Natural killer cell (primary cell): ENCODE data around the gene RHEB. TPM values are rescaled to one million over a fixed set of nuclear protein-coding genes. Genes with fewer than 3 reads are reported as not detected.

Experiments used
- ATAC-seq, 3 donors: fragments of 150-1000 bp in 2 of 3; fragments of 200-7000 bp in 1 of 3; cut with Tn5 transposase; 1 replicate in 1 of 3; 2 replicates in 2 of 3; pipeline ENCODE4 v1.10.0; 2021; ENCODE audit warnings: mild to moderate bottlenecking in 2 of 3, moderate library complexity in 2 of 3
- DNase-seq, 2 donors: peaks; one replicate each; pipeline versions ENCODE4 v3.0.0 to v3.0.0-alpha.2; 2013 to 2021; ENCODE audit warnings: mixed read lengths in 1 of 2
- H3K27ac ChIP-seq: one replicate; pipeline ENCODE4 v1.5.1; 2013; ENCODE audit warnings: mild to moderate bottlenecking, low read length
- H3K27me3 ChIP-seq: one replicate; pipeline ENCODE4 v1.6.1; 2013; ENCODE audit warnings: low read length; ENCODE audit not compliant: control insufficient read depth, insufficient read depth
- H3K36me3 ChIP-seq: one replicate; pipeline ENCODE4 v1.6.1; 2013; ENCODE audit warnings: low read length; ENCODE audit not compliant: control insufficient read depth, insufficient read depth
- H3K4me1 ChIP-seq: one replicate; pipeline ENCODE4 v1.6.1; 2013; ENCODE audit warnings: low read length; ENCODE audit not compliant: control insufficient read depth, insufficient read depth
- H3K4me3 ChIP-seq: one replicate; pipeline ENCODE4 v1.5.1; 2013; ENCODE audit warnings: low read length
- H3K9me3 ChIP-seq: one replicate; pipeline ENCODE4 v1.6.1; 2013; ENCODE audit warnings: low read length; ENCODE audit not compliant: control insufficient read depth, insufficient read depth
- H3K27ac Mint-ChIP-seq, 2 donors: one replicate each; pipeline ENCODE4 v1.8.0; 2022; ENCODE audit warnings: mild to moderate bottlenecking in 2 of 2, mixed read lengths in 2 of 2, moderate library complexity in 1 of 2
- H3K27me3 Mint-ChIP-seq, 2 donors: one replicate each; pipeline ENCODE4 v1.8.0; 2022; ENCODE audit warnings: low read depth in 2 of 2, mixed read lengths in 2 of 2
- H3K36me3 Mint-ChIP-seq: one replicate; pipeline ENCODE4 v1.8.0; 2022; ENCODE audit warnings: mixed read lengths
- H3K4me1 Mint-ChIP-seq, 2 donors: one replicate each; pipeline ENCODE4 v1.8.0; 2022; ENCODE audit warnings: mixed read lengths in 2 of 2
- H3K4me3 Mint-ChIP-seq: one replicate; pipeline ENCODE4 v1.8.0; 2022; ENCODE audit warnings: mild to moderate bottlenecking, moderate library complexity, mixed read lengths
- H3K9me3 Mint-ChIP-seq, 2 donors: one replicate each; pipeline ENCODE4 v1.8.0; 2022; ENCODE audit warnings: mixed read lengths in 2 of 2
- WGBS: methylation state at CpG from one replicate; pipeline ENCODE4 v1.1.7; 2013; ENCODE audit warnings: missing lambda C conversion rate; ENCODE audit not compliant: insufficient coverage; 5-methylcytosine and 5-hydroxymethylcytosine counted together
- intact Hi-C: fragments of 100-400 bp; cut with micrococcal nuclease; formaldehyde crosslinking; loops from one replicate; pipeline ENCODE4 v1.14.2; 2022
- total RNA-seq, 4 donors: library from RNA; stranded (reverse); fragments of 120-200 nt in 1 of 4; gene quantifications; one replicate each; pipeline versions ENCODE4 v1.2.3 to v1.2.4, GENCODE V29; 2013 to 2022
- TF ChIP-seq, protein P1 (sequence below): fragments of 200-600 bp; IDR thresholded peaks from one replicate; pipeline ENCODE4 v1.8.0; 2022; ENCODE audit warnings: antibody characterized with exemption

RHEB gene
- total RNA-seq, 3 donors from 2014 or later (not counting 1 experiment from before 2014, with no cell fraction given) = 51.0 to 63.3 (median 63.3) TPM

DNA sequence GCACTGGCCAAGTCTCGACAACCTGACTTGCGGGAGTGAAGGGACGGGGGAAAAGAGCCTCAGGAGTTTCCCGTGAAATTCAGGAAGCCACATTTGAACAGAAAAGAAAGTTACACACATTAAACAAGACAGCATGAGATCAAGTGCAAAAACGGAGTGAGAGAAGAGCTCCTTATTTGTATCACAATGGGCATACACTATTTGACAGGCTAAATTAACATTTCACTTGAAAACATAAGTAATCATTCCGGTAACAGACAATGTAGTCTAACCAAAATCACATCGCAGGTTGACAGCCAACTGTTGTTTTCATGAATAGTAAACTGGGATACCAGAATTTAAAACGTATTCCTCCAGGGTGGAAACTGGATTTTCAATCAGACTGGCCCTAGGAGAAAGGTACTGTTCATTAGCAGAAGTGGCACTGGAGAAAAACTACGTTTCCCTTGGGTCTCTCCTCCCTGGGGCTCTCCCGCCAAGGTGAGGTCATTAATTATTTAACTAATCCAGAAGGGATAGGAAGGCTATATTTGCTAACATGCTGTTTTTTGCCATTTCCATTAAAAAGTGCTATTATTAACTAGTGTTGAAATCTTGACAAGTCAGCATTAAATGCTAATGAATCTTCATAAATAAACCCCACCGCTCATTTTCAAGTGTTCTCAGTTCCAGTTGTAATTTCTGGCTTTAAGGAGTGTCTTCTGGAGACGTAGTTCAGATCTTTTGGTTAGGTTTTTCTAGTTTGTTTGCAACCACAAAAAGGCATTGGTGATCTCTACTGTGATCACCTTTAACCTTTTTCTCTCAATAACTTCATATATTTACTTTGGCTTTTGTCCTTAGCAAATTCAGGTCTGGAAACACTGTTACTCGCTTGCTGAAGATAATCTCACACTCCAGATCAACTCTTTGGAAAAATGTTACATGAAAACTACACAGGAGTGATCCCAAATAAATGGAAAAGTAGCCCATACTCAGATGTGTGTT lies 25.1 kb downstream of the RHEB start:
- H3K27me3 ChIP-seq = no peaks in the 10 kb centered on the region
- no peak overlapping the region for H3K27ac ChIP-seq
- Mint-ChIP-seq H3K36me3 (no peaks in the 10 kb centered on the region), H3K9me3 (no peaks in the 10 kb centered on the region), H3K4me1 (peaks cover 66 to 72% of the 10 kb centered on the region in 2 donors), H3K4me3 (no peak overlapping the region), H3K27me3 (no peaks in the 10 kb centered on the region), H3K27ac (peak overlapping the region in 1 of 2 donors; percentile 8)
- DNase-seq (no peak), ATAC-seq (no peak)
- intact Hi-C loops = no loop called here
- TF ChIP-seq, protein P1, sequence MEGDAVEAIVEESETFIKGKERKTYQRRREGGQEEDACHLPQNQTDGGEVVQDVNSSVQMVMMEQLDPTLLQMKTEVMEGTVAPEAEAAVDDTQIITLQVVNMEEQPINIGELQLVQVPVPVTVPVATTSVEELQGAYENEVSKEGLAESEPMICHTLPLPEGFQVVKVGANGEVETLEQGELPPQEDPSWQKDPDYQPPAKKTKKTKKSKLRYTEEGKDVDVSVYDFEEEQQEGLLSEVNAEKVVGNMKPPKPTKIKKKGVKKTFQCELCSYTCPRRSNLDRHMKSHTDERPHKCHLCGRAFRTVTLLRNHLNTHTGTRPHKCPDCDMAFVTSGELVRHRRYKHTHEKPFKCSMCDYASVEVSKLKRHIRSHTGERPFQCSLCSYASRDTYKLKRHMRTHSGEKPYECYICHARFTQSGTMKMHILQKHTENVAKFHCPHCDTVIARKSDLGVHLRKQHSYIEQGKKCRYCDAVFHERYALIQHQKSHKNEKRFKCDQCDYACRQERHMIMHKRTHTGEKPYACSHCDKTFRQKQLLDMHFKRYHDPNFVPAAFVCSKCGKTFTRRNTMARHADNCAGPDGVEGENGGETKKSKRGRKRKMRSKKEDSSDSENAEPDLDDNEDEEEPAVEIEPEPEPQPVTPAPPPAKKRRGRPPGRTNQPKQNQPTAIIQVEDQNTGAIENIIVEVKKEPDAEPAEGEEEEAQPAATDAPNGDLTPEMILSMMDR = no peak
- H3K36me3 ChIP-seq = peaks cover 6% of the 10 kb centered on the region
- peaks cover 3% of the 10 kb centered on the region for H3K4me1 ChIP-seq
- no peak overlapping the region for H3K4me3 ChIP-seq
- WGBS = 85% methylated on average over 12 of the region's 13 CpGs
- H3K9me3 ChIP-seq = no peaks in the 10 kb centered on the region

DNA sequence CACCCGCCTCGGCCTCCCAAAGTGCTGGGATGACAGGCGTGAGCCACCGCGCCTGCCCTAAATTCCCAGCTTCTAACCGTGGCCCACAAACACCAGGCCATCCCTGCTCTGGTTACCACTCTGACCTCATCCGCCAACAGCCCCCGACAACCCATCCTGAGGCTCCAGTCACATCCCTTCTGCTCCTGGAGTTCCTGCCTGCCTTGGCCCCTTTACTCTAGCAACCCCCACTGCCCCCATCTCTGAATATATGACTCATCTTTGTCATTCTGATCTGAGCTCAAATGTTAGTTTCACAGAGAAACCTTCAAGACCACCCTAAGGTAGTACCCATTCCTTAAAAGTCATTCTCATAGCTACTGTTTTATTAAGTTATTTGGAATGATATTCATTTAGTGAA lies 26.6 kb downstream of the RHEB start:
- ATAC-seq (no peak), DNase-seq (no peak)
- H3K4me1 Mint-ChIP-seq = peaks cover 55 to 60% of the 10 kb centered on the region in 2 donors
- Histone ChIP-seq H3K36me3 (peaks cover 15% of the 10 kb centered on the region), H3K9me3 (no peaks in the 10 kb centered on the region), H3K27me3 (no peaks in the 10 kb centered on the region), H3K27ac (no peak overlapping the region), H3K4me1 (no peaks in the 10 kb centered on the region), H3K4me3 (no peak overlapping the region)
- 93% methylated on average over 8 of the region's 8 CpGs for WGBS
- H3K4me3 Mint-ChIP-seq = no peak overlapping the region
- H3K27me3 Mint-ChIP-seq = no peaks in the 10 kb centered on the region
- intact Hi-C loops = no loop called here
- TF ChIP-seq, protein P1 = no peak
- H3K36me3 Mint-ChIP-seq = peaks cover 8% of the 10 kb centered on the region
- no peaks in the 10 kb centered on the region for H3K9me3 Mint-ChIP-seq
- H3K27ac Mint-ChIP-seq = peak overlapping the region; percentile 13 to 39

- Histone ChIP-seq H3K27me3 (no peaks in the 10 kb centered on the region), H3K4me3 (no peak overlapping the region), H3K9me3 (no peaks in the 10 kb centered on the region), H3K36me3 (peaks cover 17% of the 10 kb centered on the region), H3K27ac (no peak overlapping the region), H3K4me1 (no peaks in the 10 kb centered on the region)
- no peak overlapping the region for H3K27ac Mint-ChIP-seq
- intact Hi-C loops = no loop called here
- no peaks in the 10 kb centered on the region for H3K27me3 Mint-ChIP-seq
- WGBS = 97% methylated on average over 3 of the region's 3 CpGs
- no peaks in the 10 kb centered on the region for H3K9me3 Mint-ChIP-seq
- peaks cover 8% of the 10 kb centered on the region for H3K36me3 Mint-ChIP-seq
- H3K4me3 Mint-ChIP-seq = no peak overlapping the region
- TF ChIP-seq, protein P1 = no peak
- peaks cover 43 to 54% of the 10 kb centered on the region in 2 donors for H3K4me1 Mint-ChIP-seq
- no peak for DNase-seq
- no peak for ATAC-seq
Observed at GRCh38 chr7:151491859-151492258, 27.8 kb downstream of the RHEB start.
